Activated CD4-positive, alpha-beta T cell treated with anti-CD3 and anti-CD28 coated beads, Interleukin-10, Interleukin-2, amounts not matched to agents 100 ng/mL and 50 ng/mL, durations not matched to agents 16 hours and 8 hours (primary cell): ENCODE data around the gene TNNT3.
A peak's percentile ranks its signal among the peaks of the same experiment; 100 is the strongest.
"Not testable (repeated sequence)": the region's sequence is repeated elsewhere in the genome, so short reads cannot be mapped to it uniquely, and the experiment has no call there.

ENCODE experiments used
- DNase-seq: peaks from one replicate; pipeline ENCODE4 v3.0.0-alpha.2; 2020

The TNNT3 gene

DNA sequence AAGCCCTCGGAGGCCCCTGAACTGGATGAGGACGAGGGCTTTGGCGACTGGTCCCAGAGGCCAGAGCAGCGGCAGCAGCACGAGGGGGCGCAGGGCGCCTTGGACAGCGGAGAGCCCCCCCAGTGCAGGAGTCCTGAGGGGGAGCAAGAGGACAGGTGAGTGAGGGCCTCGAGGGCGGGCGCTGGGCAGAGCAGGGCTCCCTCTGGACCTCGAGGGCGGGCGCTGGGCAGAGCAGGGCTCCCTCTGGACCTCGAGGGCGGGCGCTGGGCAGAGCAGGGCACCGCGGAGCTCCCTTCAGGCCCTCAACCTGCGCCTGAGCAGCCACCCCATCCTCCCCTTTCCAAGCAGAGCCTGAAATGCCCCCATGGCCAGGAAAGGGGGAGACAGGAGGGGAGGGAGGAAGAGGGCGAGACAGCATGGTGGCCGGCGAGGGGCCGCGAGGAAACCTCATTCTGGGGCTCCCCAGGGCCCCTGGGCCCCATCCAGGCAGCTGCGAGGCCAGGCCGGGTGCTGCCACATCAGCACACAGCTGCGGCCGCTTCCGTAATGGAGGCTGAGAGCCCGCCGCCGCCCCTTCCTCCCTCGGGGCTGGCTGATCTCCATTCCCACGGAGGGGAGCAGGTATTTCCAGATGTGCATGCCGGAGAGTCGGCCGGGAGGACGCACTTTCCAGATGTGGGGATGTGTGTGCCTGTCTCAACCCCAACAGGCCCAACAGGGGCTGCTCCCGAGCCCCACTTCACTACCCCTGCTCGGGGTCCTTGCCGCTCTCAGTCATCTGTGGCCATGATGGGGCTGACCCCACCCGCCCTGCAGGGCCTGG lies 37.9 kb upstream of the TNNT3 start:
- DNase-seq = no peak

DNA sequence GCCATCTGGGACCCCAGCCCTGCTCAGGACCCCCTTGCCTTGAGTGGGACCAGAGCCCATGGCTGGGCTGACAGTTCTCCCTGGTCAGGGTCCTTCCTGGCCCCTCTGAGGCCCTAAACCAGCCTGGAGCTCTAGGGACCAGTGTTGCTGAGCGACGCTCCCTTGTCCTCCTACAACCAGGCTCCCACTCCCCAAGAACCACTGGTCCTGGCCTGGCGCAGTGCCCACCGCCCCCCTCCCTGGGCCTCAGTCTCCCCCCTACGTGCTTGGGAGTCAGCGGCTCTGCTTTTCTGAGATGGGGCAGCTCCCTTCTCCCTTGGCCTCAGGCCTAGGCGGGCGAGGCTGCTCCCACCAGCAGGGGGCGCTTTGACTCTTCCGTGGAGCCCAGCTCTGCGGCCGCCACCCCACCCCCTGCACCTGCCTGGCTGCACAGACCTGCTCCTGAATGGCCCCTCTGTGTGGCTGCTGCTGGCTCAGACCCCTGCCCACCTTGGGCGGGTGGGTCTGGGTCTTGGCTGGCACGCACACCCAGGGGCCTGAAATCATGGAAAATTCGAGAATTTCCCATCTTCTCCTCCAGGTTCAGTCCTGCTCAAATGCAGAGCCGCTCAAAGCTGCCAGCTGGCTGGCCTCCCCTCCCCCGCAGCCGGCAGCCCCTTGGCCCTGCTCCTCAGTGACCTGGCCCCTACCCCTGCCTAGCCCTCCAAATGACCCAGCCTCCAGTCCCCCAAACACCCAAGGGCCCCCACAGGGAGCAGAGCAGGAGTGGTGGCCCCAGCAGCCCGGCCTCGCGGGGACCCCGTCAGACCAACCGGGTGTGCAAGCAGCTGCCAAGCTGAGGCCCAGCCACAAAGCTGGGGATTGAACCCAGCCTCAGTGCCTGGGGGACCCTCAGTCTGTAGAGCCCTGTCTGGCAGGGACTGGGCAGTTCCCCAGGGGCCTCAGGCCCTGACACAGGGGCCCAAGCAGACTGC lies 37.0 kb upstream of the TNNT3 start:
- peak; percentile 85 for DNase-seq

DNA sequence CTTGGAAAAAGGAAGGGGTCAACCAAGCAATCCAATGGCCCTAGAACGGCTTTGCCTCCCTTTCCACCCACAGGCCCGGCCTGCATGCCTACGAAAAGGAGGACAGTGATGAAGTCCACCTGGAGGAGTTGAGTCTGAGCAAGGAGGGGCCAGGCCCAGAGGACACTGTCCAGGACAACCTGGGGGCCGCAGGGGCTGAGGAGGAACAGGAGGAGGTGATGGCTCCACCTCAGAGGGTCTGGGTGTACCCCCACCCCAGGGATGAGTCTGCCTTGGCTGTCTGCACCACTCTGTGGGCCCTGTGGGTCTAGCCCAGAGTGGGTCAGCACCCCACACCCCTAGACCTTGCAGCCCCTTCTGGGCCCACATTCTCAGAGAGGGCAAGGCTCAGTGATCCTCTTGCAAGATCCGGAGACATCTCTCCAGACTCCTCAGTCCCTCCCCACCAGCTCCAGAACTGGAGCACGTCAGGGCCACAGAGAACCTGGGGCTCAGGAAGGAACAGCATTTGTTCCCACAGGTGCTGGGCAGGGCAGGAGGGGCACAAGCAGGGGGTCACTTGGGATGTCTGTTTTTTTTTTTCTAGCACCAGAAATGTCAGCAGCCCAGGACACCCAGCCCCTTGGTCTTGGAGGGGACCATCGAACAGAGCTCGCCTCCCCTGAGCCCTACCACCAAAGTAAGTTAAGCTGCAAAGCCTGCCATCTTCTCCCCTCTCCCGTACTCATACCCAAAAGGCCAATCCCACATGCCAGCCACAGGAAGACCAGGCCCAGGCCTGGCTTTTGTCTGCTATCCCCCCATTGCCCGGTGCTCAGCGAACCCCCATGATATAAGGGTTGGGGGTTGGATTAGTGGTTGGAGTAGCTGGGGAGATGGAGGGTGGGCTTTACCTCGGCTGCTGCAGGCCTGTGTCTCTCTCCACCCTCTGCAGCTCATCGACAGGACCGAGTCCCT lies 35.9 kb upstream of the TNNT3 start:
- no peak for DNase-seq

DNA sequence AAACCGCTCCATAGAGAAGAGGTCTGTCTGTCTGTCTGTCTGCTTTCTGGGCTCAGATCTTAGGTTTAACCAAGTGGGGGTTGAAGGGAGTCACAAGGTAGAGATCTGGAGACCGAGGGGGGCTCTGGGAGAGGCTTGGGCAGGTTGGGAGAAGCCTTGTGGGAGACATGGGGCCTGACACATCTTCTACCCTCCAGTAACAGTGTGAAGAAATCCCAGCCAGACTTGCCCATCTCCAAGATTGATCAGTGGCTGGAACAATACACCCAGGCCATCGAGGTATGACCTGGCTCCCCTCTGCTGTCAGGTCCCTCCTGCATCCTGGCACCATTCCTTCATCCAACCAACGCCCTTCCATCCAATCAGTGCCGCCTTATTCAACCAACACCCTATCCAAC lies 35.2 kb upstream of the TNNT3 start:
- no peak for DNase-seq

DNA sequence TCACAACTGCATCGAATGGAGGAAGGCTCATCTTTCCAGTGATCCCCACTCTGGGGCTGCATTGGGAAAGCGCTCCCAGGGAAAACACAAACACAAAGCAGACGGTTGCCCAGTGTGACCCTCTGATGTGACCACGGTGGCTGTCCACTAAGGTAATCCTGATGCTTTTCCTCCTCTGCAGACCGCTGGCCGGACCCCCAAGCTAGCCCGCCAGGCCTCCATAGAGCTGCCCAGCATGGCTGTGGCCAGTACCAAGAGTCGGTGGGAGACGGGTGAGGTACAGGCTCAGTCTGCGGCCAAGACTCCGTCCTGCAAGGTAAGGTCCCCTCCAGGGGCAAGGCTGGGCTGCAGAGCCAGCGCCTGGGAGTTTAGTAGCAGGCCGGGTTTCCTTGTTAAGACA lies 33.0 kb upstream of the TNNT3 start:
- DNase-seq = not testable (repeated sequence)

DNA sequence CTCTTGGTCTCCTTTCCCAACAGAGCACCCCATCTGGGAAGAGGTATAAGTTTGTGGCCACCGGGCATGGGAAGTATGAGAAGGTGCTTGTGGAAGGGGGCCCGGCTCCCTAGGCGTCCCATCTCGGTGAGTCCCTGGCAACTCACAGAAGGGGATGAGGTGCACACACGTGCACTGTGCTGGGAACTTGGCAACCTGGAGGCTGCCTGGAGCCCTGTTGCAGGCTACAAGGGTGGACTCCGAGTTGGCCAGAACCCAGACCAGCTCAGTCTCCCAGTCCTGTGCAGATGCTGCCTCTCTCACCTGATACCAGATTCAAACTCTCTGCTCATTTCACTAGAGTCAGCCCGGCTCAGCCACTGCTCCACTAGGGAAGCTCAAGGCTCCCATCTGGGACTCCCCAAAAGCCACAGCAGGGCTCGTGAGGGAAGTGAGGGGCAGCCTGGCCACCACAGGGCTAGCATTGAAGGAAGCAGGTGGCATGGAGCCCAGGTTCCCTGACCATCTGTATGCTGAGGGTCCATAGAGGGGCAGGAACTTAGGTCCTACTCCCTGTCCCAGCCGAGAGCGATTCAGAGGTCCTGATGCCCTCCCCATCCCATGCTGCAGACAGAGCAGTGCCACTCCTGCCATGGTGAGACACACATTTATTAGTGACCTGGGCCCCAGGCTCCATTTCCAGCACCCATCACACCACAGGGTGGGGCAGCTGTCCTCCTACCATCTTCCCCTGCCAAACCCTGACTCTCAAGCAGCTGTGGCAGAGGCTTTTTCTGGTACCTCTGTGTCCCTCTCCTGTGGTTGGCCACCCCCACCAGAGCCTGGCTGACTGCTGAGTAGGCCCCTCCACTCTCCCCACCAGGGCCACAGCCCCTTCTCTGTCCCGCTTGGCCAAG lies 31.8 kb upstream of the TNNT3 start:
- no peak for DNase-seq

DNA sequence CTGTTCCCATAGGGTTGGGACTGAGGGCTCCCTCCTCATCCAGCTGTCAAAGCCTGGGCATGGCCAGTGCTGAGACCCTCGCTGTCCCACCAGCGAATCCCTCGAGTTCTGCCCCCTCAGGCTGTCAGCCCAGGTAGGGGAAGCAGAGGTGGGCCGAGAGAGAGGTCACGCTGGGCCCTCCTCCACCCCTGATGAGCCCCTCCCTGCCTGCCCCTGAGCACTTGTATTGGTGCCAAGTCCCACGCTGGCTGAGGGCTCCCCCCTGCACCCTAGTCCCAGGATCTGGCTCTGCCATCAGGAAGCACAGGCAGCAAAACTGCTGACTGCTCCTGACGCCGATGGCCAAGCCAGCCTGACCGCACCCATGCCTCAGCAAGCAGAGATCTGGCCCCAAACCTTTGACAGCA lies 31.2 kb upstream of the TNNT3 start:
- no peak for DNase-seq

DNA sequence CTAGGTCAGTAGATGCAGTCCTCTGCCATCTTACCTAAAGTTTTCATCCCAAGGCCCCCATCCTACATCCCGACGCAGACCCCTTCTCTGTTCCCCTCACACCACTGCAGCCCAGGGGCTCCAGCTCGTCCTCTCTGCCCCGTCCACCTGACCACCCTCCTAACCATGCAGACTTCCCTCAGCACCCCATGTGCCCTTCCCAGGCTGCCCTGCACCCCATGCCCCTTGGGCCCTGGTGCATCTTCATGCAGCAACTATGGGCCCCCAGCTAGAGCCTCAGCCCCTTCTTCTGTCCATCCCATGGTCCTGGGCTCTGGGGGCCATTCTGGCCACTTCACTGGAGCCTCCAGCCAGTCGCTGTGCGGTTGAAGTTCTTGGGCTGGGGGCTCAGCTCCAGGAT lies 30.7 kb upstream of the TNNT3 start:
- DNase-seq = no peak

DNA sequence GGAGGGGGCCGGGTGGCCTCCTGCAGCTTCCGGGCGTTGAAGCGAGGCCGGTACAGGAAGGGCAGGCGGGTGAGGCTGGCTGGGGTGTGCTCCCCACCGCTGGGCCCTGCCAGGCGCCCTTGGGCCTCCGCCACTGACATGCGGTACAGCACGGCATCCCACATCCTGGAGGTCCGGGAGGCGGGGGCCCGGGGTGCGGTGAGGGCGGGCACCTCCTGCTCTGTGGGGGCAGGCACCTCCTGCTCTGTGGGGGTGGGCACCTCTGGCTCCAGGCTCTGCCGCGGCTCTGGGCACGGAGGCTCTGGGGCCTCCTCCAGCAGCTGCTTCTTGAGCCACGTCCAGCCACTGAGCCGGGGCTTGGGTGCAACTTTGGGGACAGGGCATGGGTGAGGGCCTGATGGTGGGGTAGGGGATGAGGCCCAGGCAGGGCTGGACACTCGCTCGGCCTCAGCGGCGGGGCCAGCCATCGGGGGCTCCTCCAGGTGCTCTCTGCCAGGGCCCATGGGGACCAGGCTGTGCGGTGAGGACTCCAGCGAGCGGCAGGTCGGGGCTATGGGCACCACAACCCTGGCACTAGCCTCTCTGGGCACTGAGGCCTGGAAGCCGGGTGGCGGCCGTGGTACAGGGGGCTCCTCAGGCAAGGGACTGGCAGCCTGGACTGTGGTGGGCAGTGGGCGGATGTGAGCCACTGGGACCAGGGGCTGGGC lies 30.1 kb upstream of the TNNT3 start:
- peak; percentile 89 for DNase-seq

DNA sequence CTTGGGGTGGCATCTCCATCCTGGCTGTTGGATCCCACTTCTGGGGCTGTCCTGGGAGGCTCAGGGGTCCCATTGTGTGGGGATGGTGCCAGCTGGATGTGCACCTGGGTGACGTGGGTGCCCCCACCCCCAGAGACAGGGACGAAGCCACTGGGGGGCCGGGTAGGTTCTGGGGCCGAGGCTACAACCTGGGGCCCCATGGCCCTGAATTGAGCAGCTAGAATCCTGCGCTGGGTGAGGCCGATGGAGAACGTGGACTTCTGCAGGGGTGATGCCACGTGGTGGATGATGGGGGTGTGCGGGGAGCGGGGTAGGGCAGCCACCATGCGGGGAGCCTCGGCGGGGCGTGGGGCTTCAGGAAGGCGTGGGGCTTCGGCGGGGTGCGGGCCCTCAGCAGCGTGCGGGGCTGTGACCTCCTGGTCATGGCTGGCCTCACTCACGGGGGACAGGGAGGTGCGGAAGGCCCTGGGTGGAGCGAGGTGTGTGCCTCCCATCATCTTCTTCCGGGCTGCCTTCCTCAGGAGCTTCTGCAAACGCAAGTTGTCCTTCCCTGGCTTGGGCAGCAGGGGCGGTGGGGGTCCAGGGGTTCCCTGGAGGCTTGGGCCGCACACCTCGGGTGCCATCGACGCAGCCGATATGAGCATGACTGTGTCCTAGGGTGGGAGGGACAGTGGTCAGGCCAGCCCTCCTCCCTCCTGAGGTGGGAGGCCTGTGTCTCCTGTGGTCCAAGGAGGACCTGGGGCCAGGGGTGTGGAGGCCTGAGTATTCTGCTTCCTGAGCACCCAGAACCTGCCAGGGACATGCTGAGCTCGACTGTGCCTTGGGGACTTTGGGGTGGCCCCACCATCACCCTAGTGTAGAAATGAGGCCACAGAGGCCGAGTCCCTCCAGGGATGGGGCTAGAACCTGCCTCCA lies 29.3 kb upstream of the TNNT3 start:
- DNase-seq = peak; percentile 31

DNA sequence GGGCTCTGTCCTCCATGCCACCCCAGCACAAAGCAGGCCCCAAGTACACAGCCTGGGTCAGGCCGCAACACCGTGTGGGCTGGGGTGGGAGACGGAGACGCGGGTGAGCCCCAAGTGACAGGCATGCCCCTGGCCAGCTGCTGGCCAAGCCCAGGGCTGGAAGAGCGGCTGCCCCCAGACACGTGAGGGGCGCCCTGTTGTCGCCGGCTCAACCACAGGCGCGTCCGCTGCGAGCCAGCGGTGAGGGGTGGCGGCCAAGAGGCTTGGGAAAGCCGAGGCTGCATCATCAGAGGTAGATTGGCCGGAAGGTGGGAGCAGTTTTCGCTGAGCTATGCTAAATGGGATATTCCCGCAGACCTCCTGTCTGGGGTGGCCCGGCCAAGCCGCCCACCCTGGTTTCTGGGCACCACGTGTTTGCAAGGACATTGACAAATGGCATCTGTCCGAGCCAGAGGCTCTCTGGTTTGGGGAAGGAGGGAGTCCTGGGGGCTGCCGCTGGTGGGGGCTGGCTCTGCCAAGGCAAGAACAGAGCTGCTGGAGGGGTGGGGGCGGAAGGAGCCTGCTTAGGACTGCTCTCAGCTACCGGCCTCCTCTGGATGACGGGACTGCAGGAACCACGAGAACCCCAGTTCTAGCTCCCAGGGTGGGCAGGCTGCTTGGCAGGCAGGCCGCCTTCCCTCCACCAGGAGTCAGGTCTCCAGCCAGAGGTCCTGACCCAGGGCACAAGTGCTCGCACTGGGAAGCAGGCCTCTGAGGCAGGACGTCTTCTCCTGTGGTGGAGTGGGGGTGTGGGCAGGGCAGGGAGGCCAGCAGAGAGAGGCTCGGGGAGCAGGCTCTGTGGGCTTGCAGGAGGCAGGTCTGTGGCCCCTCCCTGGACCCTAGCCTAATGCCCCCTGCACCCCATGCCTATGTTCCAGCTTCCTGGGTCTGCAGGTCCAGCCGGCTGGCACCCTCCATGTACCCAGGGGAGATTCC lies 28.4 kb upstream of the TNNT3 start:
- no peak for DNase-seq

DNA sequence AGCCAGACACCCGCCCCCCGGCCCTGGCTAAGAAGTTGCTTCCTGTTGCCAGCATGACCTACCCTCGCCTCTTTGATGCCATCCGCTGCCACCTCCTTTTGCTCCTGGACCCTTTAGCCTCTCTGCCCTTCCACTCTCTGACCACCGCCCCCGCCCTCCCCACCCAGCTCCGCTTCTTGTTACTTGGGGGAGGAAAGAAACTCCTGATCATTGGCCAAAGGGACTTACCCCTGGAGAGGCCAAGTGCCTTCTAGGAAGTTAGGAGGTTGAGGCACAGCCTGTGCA lies 27.7 kb upstream of the TNNT3 start, which contains the start of gene PRR33:
Gene PRR33, minus strand, starts transcription at position 65 of the 285 bp plus-strand sequence. CDS start 1,311 bp downstream, outside the sequence.
- no peak for DNase-seq

DNA sequence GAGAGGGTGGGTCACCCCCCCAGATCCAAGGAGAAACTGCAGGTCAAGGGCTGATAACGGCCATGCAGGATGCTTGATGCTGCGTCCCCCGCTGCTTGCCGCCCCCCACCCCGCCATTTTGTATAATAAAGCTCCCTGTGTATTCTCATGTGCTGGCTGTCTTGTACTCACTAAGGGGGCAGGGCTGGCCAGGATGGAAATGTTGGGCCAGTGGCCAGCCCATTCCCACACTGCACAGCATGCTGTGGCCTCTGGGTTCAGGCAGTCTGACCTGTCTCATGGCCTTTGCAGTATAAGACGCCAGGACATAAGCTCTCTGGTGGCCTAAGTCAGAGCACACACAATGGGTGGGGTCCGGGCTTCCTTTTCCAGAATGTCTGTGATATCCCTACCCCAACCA lies 27.4 kb upstream of the TNNT3 start:
- DNase-seq = no peak

DNA sequence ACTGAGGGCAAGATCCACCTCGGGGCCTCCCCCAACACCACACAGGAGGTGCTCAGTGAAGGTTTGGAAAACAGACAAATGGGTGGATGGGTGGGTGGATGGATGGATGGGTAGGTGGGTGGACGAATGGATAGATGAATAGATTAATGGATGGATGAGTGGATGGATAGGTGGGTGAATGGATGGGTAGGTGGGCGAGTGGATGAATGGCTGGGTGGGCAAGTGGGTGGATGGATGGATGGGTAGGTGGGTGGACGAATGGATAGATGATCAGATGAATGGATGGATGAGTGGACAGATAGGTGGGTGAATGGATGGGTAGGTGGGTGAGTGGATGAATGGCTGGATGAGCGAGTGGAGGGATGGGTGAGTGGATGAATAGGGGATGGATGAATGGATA lies 26.9 kb upstream of the TNNT3 start:
- DNase-seq = no peak

DNA sequence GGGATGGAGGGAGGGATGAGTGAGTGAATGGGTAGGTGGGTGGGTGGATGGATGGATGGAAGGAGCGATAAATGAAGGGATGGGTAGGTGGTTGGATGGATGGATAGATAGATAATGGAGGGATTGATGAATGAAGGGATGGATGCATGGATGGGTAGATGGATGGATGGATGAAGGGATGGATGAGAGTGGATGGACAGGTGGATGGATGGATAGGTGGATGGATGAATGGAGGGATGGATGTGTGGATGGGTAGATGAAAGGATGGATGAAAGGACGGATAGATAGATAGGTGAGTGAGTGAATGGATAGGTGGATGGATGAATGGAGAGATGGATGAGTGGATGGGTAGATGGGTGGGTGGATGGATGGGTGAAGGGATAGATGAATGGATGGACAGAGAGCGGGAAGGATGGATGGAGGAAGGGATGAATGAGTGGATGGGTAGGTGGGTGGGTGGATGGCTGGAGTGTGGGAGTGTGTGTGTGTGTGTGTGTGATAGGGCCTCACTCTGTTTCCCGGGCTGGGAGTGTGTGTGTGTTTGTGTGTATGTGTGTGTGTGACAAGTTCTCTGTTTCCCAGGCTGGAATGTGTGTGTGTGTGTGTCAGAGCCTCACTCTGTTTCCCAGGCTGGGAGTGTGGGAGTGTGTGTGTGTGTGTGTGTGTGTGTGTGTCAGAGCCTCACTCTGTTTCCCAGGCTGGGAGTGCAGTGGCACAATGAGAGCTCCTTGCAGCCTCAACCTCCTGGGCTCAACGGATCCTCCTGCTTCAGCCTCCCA lies 25.7 kb upstream of the TNNT3 start:
- no peak for DNase-seq

DNA sequence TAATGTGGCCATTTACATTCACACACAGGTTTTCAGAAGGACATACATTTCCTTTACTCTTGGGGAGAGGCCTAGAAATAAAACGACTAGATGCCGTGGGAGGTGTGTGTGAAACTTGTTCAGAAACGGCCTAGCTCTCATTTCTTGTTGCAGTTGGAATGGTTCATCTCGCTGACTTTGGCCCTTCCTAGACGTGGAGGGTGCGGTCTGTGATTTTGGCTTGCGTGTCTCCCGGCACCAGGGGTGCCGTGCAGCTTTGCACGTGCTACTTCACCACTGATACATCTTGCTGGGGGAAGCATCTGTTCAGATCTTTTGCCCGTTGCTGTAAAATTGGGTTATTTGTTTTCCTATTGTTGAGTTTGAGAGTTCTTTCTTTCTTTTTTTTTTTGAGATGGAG lies 24.7 kb upstream of the TNNT3 start:
- DNase-seq = no peak

DNA sequence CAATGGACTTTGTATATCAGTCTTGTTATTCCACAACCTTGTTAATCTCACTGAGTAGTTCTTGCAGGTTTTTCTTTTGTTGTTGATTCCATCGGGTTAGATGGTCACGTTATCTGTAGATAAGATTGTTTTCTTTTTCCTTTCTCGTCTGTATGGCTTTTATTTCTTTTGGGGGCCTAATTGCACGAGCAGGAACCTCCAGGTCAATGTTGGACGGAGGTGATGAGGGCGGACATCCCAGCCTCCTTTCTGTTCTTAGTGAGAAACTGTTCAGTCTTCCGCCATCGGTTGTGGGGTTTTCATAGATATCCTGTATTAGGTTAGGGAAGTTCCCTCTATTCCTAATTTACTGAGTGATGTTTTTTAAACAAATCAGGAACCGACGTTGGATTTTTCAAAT lies 23.0 kb upstream of the TNNT3 start:
- DNase-seq = no peak

DNA sequence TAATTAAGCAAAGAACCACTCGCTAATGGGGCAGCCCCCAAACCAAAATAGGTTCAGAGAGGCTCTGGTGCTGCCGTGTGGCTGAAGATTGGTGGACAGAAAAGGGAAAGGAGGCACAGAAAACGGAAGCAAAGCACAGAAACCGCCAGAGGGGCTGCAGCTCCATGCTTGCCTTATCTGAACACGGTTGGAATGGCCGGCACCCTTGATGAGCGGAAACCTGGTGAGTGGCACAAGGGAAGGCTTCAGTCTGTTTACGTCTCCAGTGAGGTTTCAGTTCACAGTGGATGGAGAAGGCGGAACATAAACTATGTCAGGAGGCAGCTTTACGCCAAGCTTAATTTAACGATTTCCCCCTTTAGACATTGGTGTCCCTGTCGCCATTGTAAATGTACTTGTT lies 22.6 kb upstream of the TNNT3 start:
- DNase-seq = no peak
